CD8-positive, alpha-beta memory T cell (primary cell): ENCODE data around the gene CELF1. TPM values are rescaled to one million over a fixed set of nuclear protein-coding genes. Genes with fewer than 3 reads are reported as not detected.
A peak's percentile ranks its signal among the peaks of the same experiment; 100 is the strongest.

ENCODE experiments used
- CTCF ChIA-PET: fragments of 350-600 bp; sonication (Branson Sonifier 250); formaldehyde crosslinking; loops from one replicate; lab custom pipeline; 2021; ENCODE audit warnings: antibody characterized with exemption; lab: Charles Lee
- POLR2A ChIA-PET: fragments of 350-600 bp; sonication (Branson Sonifier 250); formaldehyde crosslinking; loops from one replicate; lab custom pipeline; 2021; ENCODE audit warnings: antibody characterized with exemption; lab: Charles Lee
- DNase-seq, 5 donors: peaks; one replicate each; pipeline versions ENCODE4 v3.0.0 to v3.0.0-alpha.2; 2020 to 2022; ENCODE audit warnings: mixed read lengths in 1 of 5
- H3K27ac ChIP-seq: one replicate; pipeline ENCODE4 v1.7.0; 2013; ENCODE audit warnings: low read depth, mild to moderate bottlenecking, low read length, moderate library complexity
- H3K27me3 ChIP-seq: 2 replicates; pipeline ENCODE4 v1.7.0; 2013; ENCODE audit warnings: low read length, mild to moderate bottlenecking; ENCODE audit not compliant: insufficient read depth, poor library complexity, severe bottlenecking
- H3K36me3 ChIP-seq: 2 replicates; pipeline ENCODE4 v1.7.0; 2013; ENCODE audit warnings: mild to moderate bottlenecking, low read length, moderate library complexity; ENCODE audit not compliant: insufficient read depth
- H3K4me1 ChIP-seq: 2 replicates; pipeline ENCODE4 v1.7.0; 2013; ENCODE audit warnings: mild to moderate bottlenecking, low read length, moderate library complexity; ENCODE audit not compliant: insufficient read depth
- H3K4me3 ChIP-seq: 2 replicates; pipeline ENCODE4 v1.7.0; 2013; ENCODE audit warnings: mild to moderate bottlenecking, low read length
- H3K9me3 ChIP-seq: 2 replicates; pipeline ENCODE4 v1.7.0; 2013; ENCODE audit warnings: mild to moderate bottlenecking, low read length
- H3K27ac Mint-ChIP-seq, 8 donors: one replicate each; pipeline ENCODE4 v1.8.0; 2020 to 2021; ENCODE audit warnings: mixed read lengths in 8 of 8, mild to moderate bottlenecking in 6 of 8, inconsistent platforms in 3 of 8, moderate library complexity in 3 of 8
- H3K27me3 Mint-ChIP-seq, 2 donors: one replicate each; pipeline ENCODE4 v1.8.0; 2020 to 2021; ENCODE audit warnings: mixed read lengths in 2 of 2, mild to moderate bottlenecking in 1 of 2, moderate library complexity in 1 of 2
- H3K36me3 Mint-ChIP-seq, 3 donors: one replicate each; pipeline ENCODE4 v1.8.0; 2020 to 2021; ENCODE audit warnings: mixed read lengths in 3 of 3, inconsistent platforms in 1 of 3, mild to moderate bottlenecking in 1 of 3
- H3K4me1 Mint-ChIP-seq, 3 donors: one replicate each; pipeline ENCODE4 v1.8.0; 2020 to 2021; ENCODE audit warnings: mixed read lengths in 3 of 3, inconsistent platforms in 1 of 3, mild to moderate bottlenecking in 1 of 3
- H3K4me3 Mint-ChIP-seq, 7 donors: one replicate each; pipeline ENCODE4 v1.8.0; 2020 to 2021; ENCODE audit warnings: mixed read lengths in 7 of 7, mild to moderate bottlenecking in 6 of 7, moderate library complexity in 4 of 7, inconsistent platforms in 2 of 7
- H3K9me3 Mint-ChIP-seq, 5 donors: one replicate each; pipeline ENCODE4 v1.8.0; 2020 to 2022; ENCODE audit warnings: mixed read lengths in 5 of 5, mild to moderate bottlenecking in 3 of 5, moderate library complexity in 2 of 5, inconsistent platforms in 1 of 5
- polyA plus RNA-seq: library from polyadenylated mRNA; unstranded; fragments of 300-500 nt; fragmentation: Illumina TruSeq; gene quantifications from one replicate; pipeline ENCODE4 v1.2.3, GENCODE V29; 2021
- total RNA-seq, 2 experiments: library from RNA; stranded (reverse); gene quantifications; one replicate each; pipeline ENCODE4 v1.2.3, GENCODE V29; 2021

CELF1 gene
- total and polyA plus RNA-seq, 3 experiments from 2014 or later: 80.8 to 168 (median 160) TPM

GRCh38 chr11:47514825-47515647, 37.9 kb downstream of the CELF1 start:
- DNase-seq: no peak
- Mint-ChIP-seq H3K9me3 (no peaks in the 10 kb centered on the region), H3K27ac (peak overlapping the region; percentile 52 to 87 (median 77)), H3K36me3 (peaks cover 0 to 26% (median 3%) of the 10 kb centered on the region in 3 donors), H3K27me3 (peaks cover 0 to 1% of the 10 kb centered on the region in 2 donors), H3K4me3 (peak overlapping the region in 6 of 7 donors; percentile 10 to 61 (median 50)), H3K4me1 (peaks cover 63 to 94% (median 83%) of the 10 kb centered on the region in 3 donors)
- H3K4me1 ChIP-seq: peaks cover 76% of the 10 kb centered on the region
- ChIA-PET CTCF (interaction anchor here (1.5 kb wide), 1 partner anchor 8 kb away, joined by 3 read pairs; no protein-coding TSS in a partner anchor), POLR2A (no interaction called here)
- H3K36me3 ChIP-seq: no peaks in the 10 kb centered on the region
- no peak overlapping the region for H3K4me3 ChIP-seq
- H3K27me3 ChIP-seq: no peaks in the 10 kb centered on the region
- H3K9me3 ChIP-seq: no peaks in the 10 kb centered on the region
- H3K27ac ChIP-seq: no peak overlapping the region

- CTCF ChIA-PET: interaction anchor here (1.2 kb wide), 1 partner anchor 11 kb away, joined by 4 read pairs; no protein-coding TSS in a partner anchor
- no peaks in the 10 kb centered on the region for H3K9me3 Mint-ChIP-seq
- peaks cover 62 to 96% (median 86%) of the 10 kb centered on the region in 3 donors for H3K4me1 Mint-ChIP-seq
- H3K27ac Mint-ChIP-seq: peak overlapping the region in 5 of 8 donors; percentile 17 to 76 (median 40)
- Histone ChIP-seq H3K27ac (no peak overlapping the region), H3K9me3 (no peaks in the 10 kb centered on the region), H3K27me3 (no peaks in the 10 kb centered on the region), H3K36me3 (no peaks in the 10 kb centered on the region), H3K4me3 (no peak overlapping the region), H3K4me1 (peaks cover 84% of the 10 kb centered on the region)
- H3K27me3 Mint-ChIP-seq: peaks cover 0 to 1% of the 10 kb centered on the region in 2 donors
- H3K36me3 Mint-ChIP-seq: peaks cover 0 to 17% (median 2%) of the 10 kb centered on the region in 3 donors
- no peak for DNase-seq
- H3K4me3 Mint-ChIP-seq: no peak overlapping the region
- POLR2A ChIA-PET: interaction anchor here (0.6 to 1.2 kb wide), 2 partner anchors 12 to 49 kb away, joined by 3 to 5 read pairs; no protein-coding TSS in a partner anchor
These were observed 40.2 kb downstream of the CELF1 start for GRCh38 chr11:47512701-47513100.

DNA sequence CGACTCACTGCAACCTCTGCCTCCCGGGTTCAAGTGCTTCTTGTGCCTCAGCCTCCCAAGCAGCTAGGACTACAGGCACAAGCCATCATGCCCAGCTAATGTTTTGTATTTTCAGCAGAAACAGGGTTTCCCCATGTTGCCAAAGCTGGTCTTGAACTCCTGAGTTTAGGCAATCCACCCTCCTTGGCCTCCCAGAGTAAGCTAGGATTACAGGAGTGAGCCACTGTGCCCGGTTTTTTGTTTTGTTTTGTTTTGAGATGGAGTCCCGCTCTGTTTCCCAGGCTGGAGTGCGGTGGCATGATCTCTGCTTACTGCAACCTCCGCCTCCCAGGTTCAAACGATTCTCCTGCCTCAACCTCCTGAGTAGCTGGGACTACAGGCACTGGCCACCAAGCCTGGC, 41.0 kb downstream of the CELF1 start:
- Mint-ChIP-seq H3K4me3 (no peak overlapping the region), H3K4me1 (peaks cover 64 to 96% (median 86%) of the 10 kb centered on the region in 3 donors), H3K36me3 (peaks cover 0 to 16% (median 2%) of the 10 kb centered on the region in 3 donors), H3K27me3 (peaks cover 0 to 1% of the 10 kb centered on the region in 2 donors), H3K9me3 (no peaks in the 10 kb centered on the region), H3K27ac (peak overlapping the region in 4 of 8 donors; percentile 2 to 61 (median 38))
- Histone ChIP-seq H3K27ac (no peak overlapping the region), H3K27me3 (no peaks in the 10 kb centered on the region), H3K9me3 (no peaks in the 10 kb centered on the region), H3K36me3 (no peaks in the 10 kb centered on the region), H3K4me1 (peaks cover 82% of the 10 kb centered on the region), H3K4me3 (no peak overlapping the region)
- ChIA-PET POLR2A (interaction anchor here (0.7 kb wide), 1 partner anchor 8 kb away, joined by 3 read pairs; no protein-coding TSS in a partner anchor), CTCF (interaction anchor here (0.7 kb wide), 2 partner anchors 13 to 73 kb away, joined by 3 read pairs; no protein-coding TSS in a partner anchor)
- no peak for DNase-seq

GRCh38 chr11:47510209-47510608, 42.7 kb downstream of the CELF1 start:
- ChIA-PET CTCF (no interaction called here), POLR2A (no interaction called here)
- Histone ChIP-seq H3K4me3 (no peak overlapping the region), H3K9me3 (no peaks in the 10 kb centered on the region), H3K27me3 (no peaks in the 10 kb centered on the region), H3K36me3 (no peaks in the 10 kb centered on the region), H3K27ac (no peak overlapping the region), H3K4me1 (peaks cover 66% of the 10 kb centered on the region)
- Mint-ChIP-seq H3K4me3 (peak overlapping the region in 3 of 7 donors; percentile 1 to 24 (median 16)), H3K27ac (peak overlapping the region in 4 of 8 donors; percentile 63 to 84 (median 72)), H3K27me3 (peaks cover 0 to 1% of the 10 kb centered on the region in 2 donors), H3K9me3 (no peaks in the 10 kb centered on the region), H3K4me1 (peaks cover 61 to 91% (median 81%) of the 10 kb centered on the region in 3 donors), H3K36me3 (peaks cover 0 to 15% (median 4%) of the 10 kb centered on the region in 3 donors)
- DNase-seq: no peak

DNA sequence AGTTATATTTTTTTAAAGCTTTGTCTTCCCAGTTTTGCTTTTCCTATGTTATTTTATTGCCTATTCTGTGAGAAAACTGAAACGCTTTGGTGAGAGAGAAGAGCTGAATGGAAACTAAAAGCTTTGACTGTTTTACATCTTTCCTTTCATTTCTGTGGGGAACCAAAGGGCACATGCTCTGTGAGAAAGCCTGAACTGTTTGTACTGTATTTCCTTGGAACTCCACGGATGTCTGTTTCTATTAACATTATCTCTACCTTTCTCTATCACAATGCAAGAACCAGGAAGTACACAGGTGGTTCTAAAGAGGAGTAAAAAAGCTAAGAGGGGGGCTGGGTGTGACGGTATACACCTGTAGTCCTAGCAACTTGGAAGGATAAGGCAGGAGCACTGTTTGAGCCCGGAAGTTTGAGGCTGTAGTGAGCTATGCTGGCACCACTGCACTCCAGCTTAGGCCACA, 43.8 kb downstream of the CELF1 start:
- Histone ChIP-seq H3K27ac (no peak overlapping the region), H3K4me3 (no peak overlapping the region), H3K9me3 (no peaks in the 10 kb centered on the region), H3K27me3 (no peaks in the 10 kb centered on the region), H3K4me1 (peaks cover 62% of the 10 kb centered on the region), H3K36me3 (no peaks in the 10 kb centered on the region)
- Mint-ChIP-seq H3K4me3 (peak overlapping the region in 1 of 7 donors; percentile 39), H3K36me3 (peaks cover 0 to 19% (median 2%) of the 10 kb centered on the region in 3 donors), H3K9me3 (no peaks in the 10 kb centered on the region), H3K27me3 (peaks cover 0 to 1% of the 10 kb centered on the region in 2 donors), H3K27ac (peak overlapping the region in 7 of 8 donors; percentile 20 to 78 (median 59)), H3K4me1 (peaks cover 59 to 89% (median 76%) of the 10 kb centered on the region in 3 donors)
- ChIA-PET POLR2A (no interaction called here), CTCF (no interaction called here)
- no peak for DNase-seq

DNA sequence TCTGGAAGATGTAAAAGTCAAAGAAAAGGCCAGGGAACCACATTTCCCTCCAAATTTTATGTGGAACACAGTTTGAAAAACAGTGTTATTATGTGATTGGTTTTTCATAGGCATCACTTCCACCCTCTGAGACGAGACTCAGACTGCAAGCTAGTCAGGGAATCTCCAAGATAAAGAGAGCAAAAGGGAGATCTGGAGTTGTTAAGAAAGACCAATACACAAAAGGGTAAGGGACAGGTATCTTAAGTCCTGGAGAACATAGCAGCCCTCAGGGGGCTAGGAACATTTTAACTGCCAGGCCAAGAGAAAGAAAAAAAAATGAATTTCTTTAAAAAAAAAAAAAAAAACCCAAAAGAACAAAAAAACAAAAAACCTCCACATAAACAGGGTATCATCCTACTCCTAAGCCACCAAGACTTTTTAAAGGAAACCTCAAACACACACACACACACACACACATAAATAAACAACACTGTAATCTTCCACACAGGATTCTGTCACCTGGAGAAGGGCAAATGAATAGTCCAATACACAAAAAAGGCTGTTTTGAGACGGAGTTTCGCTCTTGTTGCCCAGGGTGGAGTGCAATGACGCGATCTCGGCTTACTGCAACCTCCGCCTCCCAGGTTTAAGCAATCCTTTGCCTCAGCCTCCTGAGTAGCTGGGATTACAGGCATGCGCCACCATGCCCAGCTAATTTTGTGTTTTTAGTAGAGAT, 44.5 kb downstream of the CELF1 start:
- H3K4me1 ChIP-seq: peaks cover 62% of the 10 kb centered on the region
- peaks cover 63 to 90% (median 77%) of the 10 kb centered on the region in 3 donors for H3K4me1 Mint-ChIP-seq
- H3K27me3 ChIP-seq: no peaks in the 10 kb centered on the region
- ChIA-PET POLR2A (no interaction called here), CTCF (no interaction called here)
- no peaks in the 10 kb centered on the region for H3K27me3 Mint-ChIP-seq
- peaks cover 0 to 21% (median 2%) of the 10 kb centered on the region in 3 donors for H3K36me3 Mint-ChIP-seq
- no peaks in the 10 kb centered on the region for H3K36me3 ChIP-seq
- peak overlapping the region in 4 of 7 donors; percentile 3 to 56 (median 32) for H3K4me3 Mint-ChIP-seq
- no peak overlapping the region for H3K4me3 ChIP-seq
- no peak overlapping the region for H3K27ac ChIP-seq
- peak overlapping the region; percentile 29 to 80 (median 74) for H3K27ac Mint-ChIP-seq
- H3K9me3 Mint-ChIP-seq: no peaks in the 10 kb centered on the region
- H3K9me3 ChIP-seq: no peaks in the 10 kb centered on the region
- DNase-seq: no peak

DNA sequence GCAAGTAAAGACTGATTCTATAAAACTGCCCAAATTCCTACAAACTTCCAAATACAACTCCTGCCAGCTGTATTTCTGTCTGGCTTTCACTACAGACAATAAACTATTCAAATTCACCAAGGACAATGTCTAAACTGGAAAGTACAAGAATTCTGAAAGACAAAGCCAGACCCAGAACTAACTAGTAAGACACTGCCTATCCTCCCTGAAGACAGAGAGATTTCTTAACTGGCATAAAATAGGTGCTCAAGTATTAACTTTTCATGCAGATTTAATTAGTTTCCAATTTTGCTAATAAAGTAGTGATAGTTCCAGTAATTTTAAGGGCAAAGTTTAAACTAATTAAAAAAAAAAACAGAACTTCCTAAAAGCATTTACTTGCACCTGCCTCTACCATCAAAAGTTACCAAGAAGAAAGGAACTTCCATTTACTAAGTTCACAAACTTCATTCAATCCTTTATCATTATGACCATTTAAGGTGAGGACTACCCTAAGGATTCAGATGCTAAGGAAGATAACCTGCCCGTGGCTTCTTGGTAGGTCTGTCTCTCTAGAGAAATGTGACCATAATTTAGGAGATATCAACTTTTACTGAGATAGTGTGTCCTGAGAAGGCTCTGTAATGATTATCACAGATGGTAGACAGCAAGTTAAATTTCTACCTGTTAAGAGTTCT, 45.2 kb downstream of the CELF1 start:
- H3K27me3 Mint-ChIP-seq: no peaks in the 10 kb centered on the region
- Histone ChIP-seq H3K27me3 (no peaks in the 10 kb centered on the region), H3K4me3 (no peak overlapping the region), H3K9me3 (no peaks in the 10 kb centered on the region), H3K36me3 (no peaks in the 10 kb centered on the region), H3K4me1 (peaks cover 59% of the 10 kb centered on the region), H3K27ac (no peak overlapping the region)
- no peaks in the 10 kb centered on the region for H3K9me3 Mint-ChIP-seq
- ChIA-PET CTCF (interaction anchor here (1.0 kb wide), 1 partner anchor 8 kb away, joined by 3 read pairs; no protein-coding TSS in a partner anchor), POLR2A (no interaction called here)
- H3K4me1 Mint-ChIP-seq: peaks cover 67 to 90% (median 79%) of the 10 kb centered on the region in 3 donors
- H3K4me3 Mint-ChIP-seq: peak overlapping the region in 4 of 7 donors; percentile 3 to 56 (median 32)
- H3K36me3 Mint-ChIP-seq: peaks cover 0 to 26% (median 3%) of the 10 kb centered on the region in 3 donors
- H3K27ac Mint-ChIP-seq: peak overlapping the region; percentile 23 to 90 (median 76)
- DNase-seq: no peak
